Effector memory CD4-positive, alpha-beta T cell (primary cell): ENCODE results near the gene DOK3.

Source experiments
- DNase-seq, 3 donors: peaks; one replicate each; pipeline ENCODE4 v3.0.0-alpha.2; 2020
- H3K27ac ChIP-seq: 2 replicates; pipeline ENCODE4 v1.7.0; 2013; ENCODE audit warnings: mild to moderate bottlenecking, low read length, moderate library complexity; ENCODE audit not compliant: insufficient read depth, poor library complexity, severe bottlenecking
- H3K27me3 ChIP-seq: replicated peaks from 2 replicates; pipeline ENCODE4 v1.7.0; 2013; ENCODE audit warnings: mild to moderate bottlenecking, low read length; ENCODE audit not compliant: insufficient read depth, control insufficient read depth, poor library complexity, severe bottlenecking
- H3K36me3 ChIP-seq: 2 replicates; pipeline ENCODE4 v1.7.0; 2013; ENCODE audit warnings: mild to moderate bottlenecking, low read length, moderate library complexity; ENCODE audit not compliant: control insufficient read depth, insufficient read depth
- H3K4me1 ChIP-seq: 2 replicates; pipeline ENCODE4 v1.7.0; 2013; ENCODE audit warnings: low read length, mild to moderate bottlenecking; ENCODE audit not compliant: control insufficient read depth, insufficient read depth, poor library complexity, severe bottlenecking
- H3K4me3 ChIP-seq: 2 replicates; pipeline ENCODE4 v1.7.0; 2013; ENCODE audit warnings: low read length, low read depth, mild to moderate bottlenecking; ENCODE audit not compliant: insufficient read depth, poor library complexity, severe bottlenecking
- H3K9me3 ChIP-seq: 2 replicates; pipeline ENCODE4 v1.7.0; 2013; ENCODE audit warnings: mild to moderate bottlenecking, low read length, moderate library complexity; ENCODE audit not compliant: control insufficient read depth

Gene DOK3

GRCh38 chr5:177498013-177498787 lies 11.4 kb downstream of the DOK3 start:
- Histone ChIP-seq H3K4me3 (peak overlapping the region; percentile 62), H3K27me3 (no peaks in the 10 kb centered on the region), H3K4me1 (peaks cover 22% of the 10 kb centered on the region), H3K9me3 (no peaks in the 10 kb centered on the region), H3K27ac (no peak overlapping the region), H3K36me3 (no peaks in the 10 kb centered on the region)
- peak in 1 of 3 donors; percentile 18 for DNase-seq

DNA sequence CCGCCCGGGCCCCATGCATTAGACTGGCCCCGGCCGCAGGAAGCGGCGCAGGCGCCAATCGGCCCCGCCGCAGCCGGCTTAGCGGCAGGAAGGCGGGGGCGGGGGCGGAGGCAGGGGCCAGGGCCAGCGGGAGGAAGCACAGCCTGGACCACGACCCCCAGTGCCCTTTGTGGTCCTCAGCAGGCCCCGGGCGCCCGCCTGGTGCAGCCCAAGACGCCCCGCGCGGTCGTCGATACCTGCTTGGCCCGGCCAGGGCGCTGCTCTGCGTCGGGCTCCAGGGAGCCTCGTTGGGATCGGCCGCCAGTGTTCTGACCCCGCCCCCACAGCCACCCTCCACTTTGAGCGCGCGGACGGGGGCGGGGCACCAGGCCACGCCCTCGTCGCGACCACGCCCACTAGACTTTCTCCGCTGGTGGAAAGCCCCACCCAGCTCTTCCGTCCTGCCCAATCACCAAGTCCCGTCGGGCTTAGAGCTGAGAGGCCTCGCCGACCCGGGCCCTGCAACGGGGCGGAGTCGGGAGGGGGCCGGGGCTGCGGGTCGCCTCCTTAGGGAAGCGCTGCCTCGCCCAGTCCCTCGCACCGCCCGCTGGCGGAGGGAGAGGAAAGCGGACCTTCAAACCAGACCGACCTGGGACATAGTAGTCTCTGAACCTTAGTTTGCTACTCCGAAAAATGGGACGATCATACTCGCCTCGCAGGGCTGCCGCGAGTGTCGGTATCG lies 12.2 kb downstream of the DOK3 start, which contains the start of gene PDLIM7:
TSS of gene PDLIM7 (minus strand) at position 313 of the 721 bp plus-strand sequence. CDS start 1,092 bp downstream, outside the sequence.
- no peaks in the 10 kb centered on the region for H3K27me3 ChIP-seq
- H3K9me3 ChIP-seq, result no peaks in the 10 kb centered on the region
- peak within 1 kb of the TSS; percentile 62 for H3K4me3 ChIP-seq
- peaks cover 22% of the 10 kb centered on the region for H3K4me1 ChIP-seq
- H3K27ac ChIP-seq, result peak within 1 kb of the TSS; percentile 20
- peak; percentile 87 to 91 (median 91) for DNase-seq
- H3K36me3 ChIP-seq, result no peaks in the 10 kb centered on the region

- H3K27me3 ChIP-seq, result no peaks in the 10 kb centered on the region
- no peak overlapping the region for H3K27ac ChIP-seq
- peak overlapping the region; percentile 62 for H3K4me3 ChIP-seq
- peaks cover 22% of the 10 kb centered on the region for H3K4me1 ChIP-seq
- H3K9me3 ChIP-seq, result no peaks in the 10 kb centered on the region
- no peaks in the 10 kb centered on the region for H3K36me3 ChIP-seq
- DNase-seq, result no peak
Measured at GRCh38 chr5:177496727-177497291, 12.8 kb downstream of the DOK3 start.

- H3K9me3 ChIP-seq, result no peaks in the 10 kb centered on the region
- peaks cover 22% of the 10 kb centered on the region for H3K4me1 ChIP-seq
- no peak overlapping the region for H3K4me3 ChIP-seq
- no peaks in the 10 kb centered on the region for H3K36me3 ChIP-seq
- H3K27me3 ChIP-seq, result no peaks in the 10 kb centered on the region
- DNase-seq, result no peak
- no peak overlapping the region for H3K27ac ChIP-seq
Measured at GRCh38 chr5:177496070-177496726, 13.4 kb downstream of the DOK3 start.

DNA sequence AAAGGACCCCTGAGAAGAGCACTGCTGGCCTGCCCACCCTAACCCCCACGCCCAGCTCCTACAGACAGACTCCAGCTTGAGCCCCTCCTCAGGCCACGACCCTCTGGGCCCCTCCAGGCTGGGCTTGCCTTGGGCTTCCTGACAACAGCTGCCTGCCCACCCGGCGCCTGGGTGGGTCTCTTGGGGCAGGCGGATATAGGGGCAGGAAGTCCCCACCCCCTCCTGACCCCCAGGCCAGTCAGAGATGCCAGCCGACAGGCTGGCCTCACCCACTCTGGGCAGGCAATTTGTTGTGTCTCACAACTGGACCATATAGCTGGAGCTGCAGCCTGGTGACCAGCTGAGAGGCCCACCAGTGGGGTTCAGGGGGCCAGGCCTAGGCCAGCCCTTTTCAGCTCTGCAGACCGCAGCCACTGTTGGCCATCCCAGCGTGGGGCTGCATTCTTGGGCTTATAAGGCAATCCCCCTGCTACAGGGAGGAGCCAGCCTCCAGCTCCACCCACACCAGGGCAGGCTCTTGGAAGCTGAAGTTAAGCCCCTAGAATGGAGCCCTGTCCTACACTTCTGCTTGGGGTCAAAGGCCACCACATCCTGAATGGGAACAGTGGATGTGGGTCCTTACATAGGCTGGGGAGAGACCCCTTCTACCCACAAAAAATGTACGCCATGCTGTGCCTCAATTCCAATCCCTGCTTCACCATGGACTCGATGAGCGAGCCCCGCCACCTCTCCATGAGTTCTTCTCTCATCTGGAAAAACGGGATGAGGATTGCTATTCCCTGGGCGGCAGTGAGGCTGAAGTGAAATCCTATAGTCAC lies 14.2 kb downstream of the DOK3 start:
- H3K9me3 ChIP-seq, result no peaks in the 10 kb centered on the region
- no peaks in the 10 kb centered on the region for H3K27me3 ChIP-seq
- no peak overlapping the region for H3K27ac ChIP-seq
- H3K36me3 ChIP-seq, result no peaks in the 10 kb centered on the region
- peaks cover 18% of the 10 kb centered on the region for H3K4me1 ChIP-seq
- no peak for DNase-seq
- no peak overlapping the region for H3K4me3 ChIP-seq

DNA sequence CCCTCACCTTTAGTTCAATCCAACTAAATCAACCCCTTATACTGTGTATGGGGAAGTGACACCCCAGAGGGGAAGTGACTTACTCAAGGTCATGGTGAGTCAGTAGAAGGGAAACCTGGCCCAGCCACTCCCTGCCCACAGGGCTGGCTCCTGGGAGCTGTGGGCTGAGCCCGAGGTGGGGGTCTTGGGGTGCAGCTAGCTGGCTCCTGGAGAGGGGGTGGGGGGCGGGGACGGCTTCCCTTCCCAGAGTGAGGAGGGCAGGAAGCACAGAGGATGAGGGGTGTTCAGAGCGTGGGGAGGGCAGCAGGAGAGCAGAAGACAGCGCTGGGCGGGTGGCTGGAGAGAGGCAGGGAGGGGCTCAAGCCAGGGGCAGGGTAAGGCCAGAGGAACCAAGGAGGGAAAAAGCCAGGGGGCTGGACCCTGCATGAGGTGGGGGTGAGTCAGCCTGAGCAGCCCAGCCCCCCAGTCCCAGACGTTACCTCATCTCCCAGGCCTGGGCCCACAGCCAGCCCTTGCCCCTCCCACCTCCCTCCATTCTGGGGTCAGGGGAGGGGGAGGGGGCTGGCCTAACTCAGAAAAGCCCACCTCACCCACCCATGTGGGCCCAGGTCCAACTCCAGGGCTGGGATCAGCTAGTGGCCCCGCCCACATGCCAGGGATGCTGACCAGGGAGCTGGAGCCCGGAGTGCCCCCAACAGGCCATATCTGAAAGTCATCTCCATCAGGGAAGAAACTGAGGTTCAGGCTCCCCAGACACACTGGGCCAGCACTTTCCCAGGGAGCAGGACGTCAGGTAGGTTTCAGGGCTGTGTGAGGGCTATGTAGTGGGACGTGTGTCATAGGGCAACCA lies 15.1 kb downstream of the DOK3 start:
- Histone ChIP-seq H3K36me3 (no peaks in the 10 kb centered on the region), H3K27me3 (no peaks in the 10 kb centered on the region), H3K27ac (no peak overlapping the region), H3K4me3 (no peak overlapping the region), H3K9me3 (no peaks in the 10 kb centered on the region), H3K4me1 (peaks cover 18% of the 10 kb centered on the region)
- DNase-seq, result no peak

DNA sequence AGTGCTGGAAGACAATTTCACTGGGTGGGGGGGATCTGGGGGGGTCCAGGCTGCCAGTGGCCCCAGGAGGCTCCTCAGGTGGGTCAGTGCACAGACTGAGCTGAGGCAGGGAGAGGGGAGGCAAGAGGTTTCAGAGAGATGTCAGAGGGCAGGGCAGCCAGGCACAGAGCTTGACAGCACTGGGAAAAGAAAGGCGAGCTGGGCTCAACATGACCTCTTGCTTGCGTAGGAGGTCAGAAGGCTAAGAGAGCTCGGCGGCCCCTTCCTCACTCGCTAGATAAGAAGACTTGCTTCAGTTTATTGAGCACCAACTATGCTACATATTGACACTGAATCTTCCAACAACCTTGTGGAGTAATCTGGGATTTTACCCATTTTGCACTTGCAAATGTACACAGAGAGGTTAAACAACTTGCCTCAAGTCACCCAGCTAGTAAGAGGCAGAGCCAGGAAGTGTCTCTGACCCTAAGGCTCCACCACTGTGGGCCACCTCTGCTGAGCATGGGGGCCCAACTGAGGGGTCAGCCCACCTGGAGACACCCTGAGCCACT lies 15.8 kb downstream of the DOK3 start:
- Histone ChIP-seq H3K27ac (no peak overlapping the region), H3K9me3 (no peaks in the 10 kb centered on the region)

GRCh38 chr5:177492841-177493240 lies 16.8 kb downstream of the DOK3 start:
- peaks cover 13% of the 10 kb centered on the region for H3K4me1 ChIP-seq
- H3K27ac ChIP-seq, result no peak overlapping the region
- DNase-seq, result no peak
- no peaks in the 10 kb centered on the region for H3K9me3 ChIP-seq
- H3K4me3 ChIP-seq, result no peak overlapping the region
- no peaks in the 10 kb centered on the region for H3K27me3 ChIP-seq
- no peaks in the 10 kb centered on the region for H3K36me3 ChIP-seq

More for the DNA sequence above, 15.8 kb downstream of the DOK3 start:
- peaks cover 18% of the 10 kb centered on the region for H3K4me1 ChIP-seq
- no peak overlapping the region for H3K4me3 ChIP-seq
- DNase-seq, result no peak
- no peaks in the 10 kb centered on the region for H3K27me3 ChIP-seq
- no peaks in the 10 kb centered on the region for H3K36me3 ChIP-seq
